Esophagus squamous epithelium (tissue), 4 donors: Measurements from ENCODE around the gene SEMA5B.

Source experiments
- CTCF ChIP-seq, 6 experiments: fragments of 450-650 bp in 4 of 6; fragments of 200-600 bp in 2 of 6; sonication (generic) in 2 of 6; IDR thresholded peaks; one replicate each; pipeline ENCODE4 v1.5.1; 2016 to 2019; ENCODE audit warnings: antibody characterized with exemption in 6 of 6, mild to moderate bottlenecking in 4 of 6, moderate library complexity in 4 of 6
- POLR2A ChIP-seq, 4 donors: fragments of 450-650 bp; IDR thresholded peaks; one replicate each; pipeline ENCODE4 v1.6.1; 2017; ENCODE audit warnings: antibody characterized with exemption in 4 of 4, mild to moderate bottlenecking in 4 of 4, moderate library complexity in 3 of 4

- TF ChIP-seq POLR2A (IDR thresholded peaks at IDR 0.05) (no peak), CTCF (IDR thresholded peaks at IDR 0.05) (no peak)
These were observed 100.8 kb downstream of the SEMA5B start for GRCh38 chr3:122926811-122927210.
